ENCODE data around the gene NCOA3.
"Not testable (repeated sequence)": the region's sequence is repeated elsewhere in the genome, so short reads cannot be mapped to it uniquely, and the experiment has no call there.

NCOA3 gene

GRCh38 chr20:47571426-47571825, 69.7 kb downstream of the NCOA3 start:
- DNase-seq = no peak

DNA sequence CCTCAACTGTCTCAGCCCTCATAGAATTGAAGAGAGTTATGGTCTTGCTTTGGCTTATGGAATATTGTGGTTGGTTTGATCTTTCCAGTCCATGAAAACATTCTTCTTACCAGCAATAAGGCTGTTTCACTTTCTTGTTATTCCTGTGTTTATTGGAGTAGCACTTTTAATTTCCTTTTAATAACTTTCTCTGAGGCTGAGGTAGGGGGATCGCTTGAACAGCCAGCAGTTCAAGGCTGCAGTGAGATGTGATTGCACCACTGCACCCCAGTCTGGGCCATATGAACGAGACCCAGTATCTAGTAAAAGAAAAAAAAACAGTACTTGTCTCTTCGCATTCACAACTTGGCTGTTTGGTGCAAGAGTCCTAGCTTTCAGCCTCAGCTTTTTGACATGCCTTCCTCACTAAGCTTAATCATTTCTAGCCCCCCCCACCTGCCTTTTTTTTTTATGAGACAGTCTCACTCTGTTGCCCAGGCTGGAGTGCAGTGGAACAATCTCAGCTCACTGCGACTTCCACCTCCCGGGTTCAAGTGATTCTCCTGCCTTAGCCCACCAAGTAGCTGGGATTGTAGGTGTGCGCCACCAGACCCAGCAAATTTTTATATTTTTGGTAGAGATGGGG, 70.5 kb downstream of the NCOA3 start:
- no peak for DNase-seq

GRCh38 chr20:47573559-47573958, 71.9 kb downstream of the NCOA3 start:
- no peak for DNase-seq

DNA sequence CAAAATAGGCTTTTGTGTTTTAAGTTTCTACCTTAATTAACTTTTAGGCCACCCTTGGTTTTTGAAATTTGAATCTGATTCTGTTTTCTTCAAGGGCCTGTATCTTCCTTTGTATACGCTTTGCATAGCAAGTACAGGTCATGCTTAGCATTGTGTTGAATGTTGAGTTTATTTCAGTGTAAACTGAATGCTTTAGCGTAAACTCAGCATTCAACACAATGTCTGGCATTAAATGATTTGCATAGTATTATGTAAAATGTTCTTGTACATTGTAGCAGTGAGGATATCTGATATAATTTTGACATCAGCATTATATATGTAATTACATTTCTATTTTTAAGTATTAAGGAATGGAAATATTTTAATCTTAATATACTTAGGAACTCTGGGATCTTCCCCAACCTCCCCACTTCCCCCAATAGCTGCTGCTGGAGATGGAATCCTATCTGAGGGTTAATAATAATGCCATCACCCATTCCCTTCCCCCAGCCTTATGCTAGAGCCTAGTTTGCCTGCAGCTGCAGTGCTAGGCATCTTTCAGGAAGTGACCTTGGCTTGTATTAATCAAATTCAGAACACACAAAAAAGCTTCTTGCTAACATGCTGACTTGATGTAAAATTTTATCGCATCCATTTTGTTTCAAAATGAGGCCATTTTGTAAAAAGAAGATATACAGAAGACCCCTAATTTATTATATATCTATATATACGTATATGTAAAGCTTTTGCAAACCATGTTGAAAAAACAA, 73.1 kb downstream of the NCOA3 start:
- peak; percentile 4 for DNase-seq

GRCh38 chr20:47576516-47577033, 74.9 kb downstream of the NCOA3 start:
- DNase-seq = peak; percentile 22

DNA sequence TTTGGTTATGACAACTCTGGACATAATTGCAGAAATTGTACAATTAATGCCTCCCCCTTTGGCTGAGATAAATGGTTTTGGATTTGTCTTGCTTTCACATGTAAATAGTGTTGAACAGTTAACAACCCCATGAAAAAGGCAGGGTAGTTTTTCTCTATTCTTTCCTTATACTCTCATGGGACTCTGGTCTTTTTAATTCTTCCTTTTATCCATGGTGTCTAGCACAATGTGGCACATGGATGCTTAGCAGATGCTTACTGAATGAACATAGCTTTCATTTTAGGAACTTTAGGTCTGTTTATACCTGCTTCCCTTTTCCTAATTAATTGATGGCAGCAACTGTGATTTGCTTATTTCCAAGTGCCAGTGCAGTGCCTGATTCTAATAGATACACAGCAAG, 75.6 kb downstream of the NCOA3 start:
- no peak for DNase-seq

DNA sequence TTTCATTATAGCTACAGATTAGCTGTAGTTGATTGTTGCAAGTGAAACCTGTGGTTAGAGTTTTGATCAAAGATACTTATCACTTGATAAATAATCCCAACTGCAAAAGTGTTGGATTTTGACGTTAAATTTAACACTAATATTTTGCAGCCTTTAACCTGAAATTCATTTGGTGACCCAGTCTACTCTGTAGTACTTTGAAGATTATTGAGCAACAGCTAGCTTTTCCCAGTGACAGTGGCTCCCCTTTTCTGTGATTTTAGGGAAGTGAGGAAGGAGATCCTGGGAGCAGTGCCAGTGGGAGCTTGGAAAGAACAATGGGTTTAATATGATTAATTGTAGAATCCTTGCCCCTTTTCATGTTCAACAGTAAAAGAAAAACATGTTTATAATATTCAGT, 76.9 kb downstream of the NCOA3 start:
- no peak for DNase-seq

GRCh38 chr20:47580686-47581085, 79.0 kb downstream of the NCOA3 start:
- DNase-seq = not testable (repeated sequence)

GRCh38 chr20:47581090-47581489, 79.4 kb downstream of the NCOA3 start:
- DNase-seq = no peak

- DNase-seq = no peak
These were observed 81.9 kb downstream of the NCOA3 start for GRCh38 chr20:47583551-47583950.

GRCh38 chr20:47585087-47585747, 83.5 kb downstream of the NCOA3 start:
- no peak for DNase-seq

GRCh38 chr20:47586649-47587294, 85.1 kb downstream of the NCOA3 start:
- no peak for DNase-seq

DNA sequence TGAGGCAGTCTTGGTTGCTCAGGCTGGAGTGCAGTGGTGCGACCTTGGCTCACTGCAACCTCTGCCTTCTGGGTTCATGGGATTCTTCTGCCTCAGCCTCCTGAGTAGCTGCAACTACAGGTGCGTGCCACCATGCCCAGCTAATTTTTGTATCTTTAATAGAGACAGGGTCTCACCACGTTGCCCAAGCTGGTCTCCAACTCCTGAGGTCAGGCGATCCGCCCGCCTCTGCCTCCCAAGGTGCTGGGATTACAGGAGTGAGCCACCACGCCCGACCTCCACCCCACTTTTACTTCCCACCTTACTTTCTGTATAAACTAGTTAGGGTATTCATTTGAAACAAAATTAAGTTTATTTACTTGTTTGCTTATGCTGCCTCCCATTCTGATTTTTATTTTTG, 86.5 kb downstream of the NCOA3 start:
- no peak for DNase-seq

GRCh38 chr20:47591231-47591630, 89.5 kb downstream of the NCOA3 start:
- no peak for DNase-seq

GRCh38 chr20:47594157-47594556, 92.5 kb downstream of the NCOA3 start:
- DNase-seq = no peak

DNA sequence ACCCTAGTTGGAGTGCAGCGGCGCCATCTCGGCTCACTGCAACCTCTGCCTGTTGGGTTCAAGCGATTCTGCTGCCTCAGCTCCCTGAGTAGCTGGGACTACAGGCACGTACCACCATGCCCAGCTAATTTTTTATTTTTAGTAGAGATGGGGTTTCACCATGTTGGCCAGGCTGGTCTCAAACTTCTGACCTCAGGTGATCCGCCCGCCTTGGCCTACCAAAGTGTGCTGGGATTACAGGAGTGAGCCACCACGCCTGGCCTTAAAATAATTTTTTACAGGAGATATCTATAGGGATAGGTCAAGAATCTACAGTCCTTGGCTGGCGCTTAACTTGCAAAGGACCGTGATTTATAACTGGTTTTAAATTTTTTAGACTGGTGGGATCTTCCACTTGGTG, 93.5 kb downstream of the NCOA3 start:
- DNase-seq = not testable (repeated sequence)

GRCh38 chr20:47596003-47596571, 94.4 kb downstream of the NCOA3 start:
- no peak for DNase-seq

- DNase-seq = no peak
These were observed 95.4 kb downstream of the NCOA3 start for GRCh38 chr20:47597090-47597489.

GRCh38 chr20:47598911-47599744, 97.4 kb downstream of the NCOA3 start:
- DNase-seq = no peak

DNA sequence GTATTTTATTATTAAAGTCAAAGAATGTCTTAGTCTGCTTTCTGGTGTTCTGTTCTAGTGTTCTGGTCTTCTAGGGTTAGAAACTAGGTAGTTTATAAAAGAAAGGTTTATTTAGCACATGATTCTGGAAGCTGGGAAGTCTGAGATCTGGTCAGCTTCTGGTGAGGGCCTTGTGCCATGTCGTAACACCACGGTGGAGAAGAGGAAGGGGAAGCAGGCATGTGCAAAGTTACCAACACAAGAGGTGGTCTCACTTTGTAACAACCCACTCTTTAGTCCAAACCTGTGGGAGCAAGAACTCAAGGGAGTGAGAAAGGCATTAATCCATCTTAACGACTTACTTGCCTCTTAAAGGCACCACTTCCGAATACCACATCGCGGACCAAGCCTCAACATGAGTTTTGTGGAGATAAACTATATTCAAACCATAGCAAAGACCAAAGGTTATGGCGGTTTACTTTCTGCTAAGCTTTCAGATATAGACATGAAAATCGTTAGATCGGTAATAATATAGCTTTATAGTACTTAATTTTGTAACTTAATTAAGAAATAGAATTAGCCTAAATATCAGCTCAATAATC, 99.4 kb downstream of the NCOA3 start:
- no peak for DNase-seq

DNA sequence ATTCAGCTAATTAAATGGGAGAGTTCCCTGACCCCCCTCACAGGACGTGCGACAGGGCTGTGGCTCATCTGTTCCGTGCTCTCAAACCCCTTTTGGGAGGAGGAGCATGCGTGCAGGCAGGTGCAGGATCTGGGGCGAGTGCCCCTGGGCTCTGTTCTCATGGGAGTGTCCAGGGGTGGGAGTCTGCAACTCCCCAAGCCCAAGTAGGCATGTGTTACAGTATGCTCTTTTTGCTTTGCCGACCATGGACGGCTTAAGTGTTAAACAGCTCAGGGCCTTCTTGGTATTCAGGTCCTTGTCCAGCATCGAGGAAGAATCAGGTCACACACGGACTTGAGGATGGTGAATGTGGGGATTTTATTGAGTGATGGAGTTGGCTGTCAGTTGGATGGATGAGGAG, 101.6 kb downstream of the NCOA3 start:
- DNase-seq = no peak
